ENCODE results near the gene CCDC85C. TPM values are rescaled to one million over a fixed set of nuclear protein-coding genes. Genes with fewer than 3 reads are reported as not detected.
A peak's percentile ranks its signal among the peaks of the same experiment; 100 is the strongest.

The CCDC85C gene
- total RNA-seq, 1 experiment from 2014 or later, result 25.8 TPM

- no peak for DNase-seq (ENCODE audit: low spot score)
- in situ Hi-C loops (cut with HindIII; ENCODE audit: low sequenced_read_pairs), result loop anchor here (10.0 kb wide), 1 partner anchor 105 kb away; no protein-coding TSS in a partner anchor
These were observed 94.0 kb downstream of the CCDC85C start for GRCh38 chr14:99509871-99510555.

- peak; percentile 64 for DNase-seq (ENCODE audit: low spot score)
- in situ Hi-C loops (cut with HindIII; ENCODE audit: low sequenced_read_pairs), result loop anchor here (10.0 kb wide), 1 partner anchor 106 kb away; no protein-coding TSS in a partner anchor
These were observed 94.9 kb downstream of the CCDC85C start for GRCh38 chr14:99508896-99509629.

GRCh38 chr14:99507860-99508640, 96.0 kb downstream of the CCDC85C start:
- in situ Hi-C loops (cut with HindIII; ENCODE audit: low sequenced_read_pairs), result loop anchor here (10.0 kb wide), 1 partner anchor 107 kb away; no protein-coding TSS in a partner anchor
- DNase-seq (ENCODE audit: low spot score), result no peak

- in situ Hi-C loops (cut with HindIII; ENCODE audit: low sequenced_read_pairs), result loop anchor here (10.0 kb wide), 1 partner anchor 109 kb away; no protein-coding TSS in a partner anchor
- no peak for DNase-seq (ENCODE audit: low spot score)
These were observed 97.7 kb downstream of the CCDC85C start for GRCh38 chr14:99506276-99506675.

GRCh38 chr14:99505089-99505488, 98.9 kb downstream of the CCDC85C start:
- DNase-seq (ENCODE audit: low spot score), result no peak
- in situ Hi-C loops (cut with HindIII; ENCODE audit: low sequenced_read_pairs), result loop anchor here (10.0 kb wide), 1 partner anchor 110 kb away; no protein-coding TSS in a partner anchor

- in situ Hi-C loops (cut with HindIII; ENCODE audit: low sequenced_read_pairs), result loop anchor here (10.0 kb wide), 1 partner anchor 111 kb away; no protein-coding TSS in a partner anchor
These were observed 100.1 kb downstream of the CCDC85C start for GRCh38 chr14:99503848-99504453.

GRCh38 chr14:99502989-99503421, 101.0 kb downstream of the CCDC85C start:
- DNase-seq (ENCODE audit: low spot score), result no peak
- in situ Hi-C loops (cut with HindIII; ENCODE audit: low sequenced_read_pairs), result loop anchor here (10.0 kb wide), 1 partner anchor 112 kb away; no protein-coding TSS in a partner anchor

More at GRCh38 chr14:99503848-99504453, 100.1 kb downstream of the CCDC85C start:
- no peak for DNase-seq (ENCODE audit: low spot score)

- in situ Hi-C loops (cut with HindIII; ENCODE audit: low sequenced_read_pairs), result no loop called here
- no peak for DNase-seq (ENCODE audit: low spot score)
These were observed 106.1 kb downstream of the CCDC85C start for GRCh38 chr14:99497894-99498293.

GRCh38 chr14:99497341-99497740, 106.7 kb downstream of the CCDC85C start:
- in situ Hi-C loops (cut with HindIII; ENCODE audit: low sequenced_read_pairs), result no loop called here
- DNase-seq (ENCODE audit: low spot score), result no peak

GRCh38 chr14:99484106-99484505, 119.9 kb downstream of the CCDC85C start:
- in situ Hi-C loops (cut with HindIII; ENCODE audit: low sequenced_read_pairs), result no loop called here
- no peak for DNase-seq (ENCODE audit: low spot score)

- in situ Hi-C loops (cut with HindIII; ENCODE audit: low sequenced_read_pairs), result no loop called here
- DNase-seq (ENCODE audit: low spot score), result peak; percentile 15
These were observed 122.3 kb downstream of the CCDC85C start for GRCh38 chr14:99481745-99482099.

- in situ Hi-C loops (cut with HindIII; ENCODE audit: low sequenced_read_pairs), result no loop called here
- DNase-seq (ENCODE audit: low spot score), result peak; percentile 100
These were observed 122.9 kb downstream of the CCDC85C start, which contains the start of gene CCNK for GRCh38 chr14:99480917-99481744. Gene CCNK, plus strand, starts transcription at chr14:99481409. Its CDS starts 11,269 bp downstream, at chr14:99492678.

GRCh38 chr14:99479906-99480869, 123.8 kb downstream of the CCDC85C start, which contains the start of gene SETD3:
Gene SETD3, minus strand, starts transcription at chr14:99480859. Its CDS starts 15,054 bp downstream, at chr14:99465805.
- in situ Hi-C loops (cut with HindIII; ENCODE audit: low sequenced_read_pairs), result no loop called here
- peak; percentile 31 for DNase-seq (ENCODE audit: low spot score)

GRCh38 chr14:99479160-99479905, 124.7 kb downstream of the CCDC85C start:
- in situ Hi-C loops (cut with HindIII; ENCODE audit: low sequenced_read_pairs), result no loop called here
- DNase-seq (ENCODE audit: low spot score), result no peak

- DNase-seq (ENCODE audit: low spot score), result no peak
- in situ Hi-C loops (cut with HindIII; ENCODE audit: low sequenced_read_pairs), result no loop called here
These were observed 125.9 kb downstream of the CCDC85C start for GRCh38 chr14:99478128-99478527.

- in situ Hi-C loops (cut with HindIII; ENCODE audit: low sequenced_read_pairs), result no loop called here
- no peak for DNase-seq (ENCODE audit: low spot score)
These were observed 127.1 kb downstream of the CCDC85C start for GRCh38 chr14:99476864-99477263.

All from G401 (cell line).